Measurements from ENCODE around the gene EPRS1. TPM values are rescaled to one million over a fixed set of nuclear protein-coding genes. Genes with fewer than 3 reads are reported as not detected.
"Not testable (repeated sequence)": the region's sequence is repeated elsewhere in the genome, so short reads cannot be mapped to it uniquely, and the experiment has no call there.

Gene EPRS1
- total RNA-seq (2014; rRNA removed; shearing (Covaris generic)): 46.5 and 54.5 TPM in 2 replicates

GRCh38 chr1:220046052-220046930 lies at the start of gene EPRS1:
EPRS1 (minus strand) TSS chr1:220046505; CDS start chr1:220046388, 117 bp downstream.
- Histone ChIP-seq H3K4me1 (replicated peaks) (peaks cover 7% of the 10 kb centered on the region; the same call in 1 of the 2 replicates), H3K4me3 (peak within 1 kb of the TSS; percentile 65)

GRCh38 chr1:220094016-220094911 lies 48.0 kb upstream of the EPRS1 start, which contains the start of gene IARS2:
IARS2 (plus strand) TSS chr1:220094132; CDS start chr1:220094217, 85 bp downstream.
- Histone ChIP-seq H3K27ac (peak within 1 kb of the TSS; percentile 14; the same call in 1 of the 2 replicates), H3K36me3 (peaks cover 30% of the 10 kb centered on the region), H3K4me1 (replicated peaks) (no peaks in the 10 kb centered on the region; the same call in 1 of the 2 replicates), H3K27me3 (replicated peaks) (no peaks in the 10 kb centered on the region), H3K4me3 (peak within 1 kb of the TSS; percentile 89), H3K9me3 (replicated peaks) (no peaks in the 10 kb centered on the region)
- peak; percentile 86 to 87 for DNase-seq (ENCODE audit: low read depth in 1 of 2, low spot score in 2 of 2)

More at GRCh38 chr1:220046052-220046930, at the start of gene EPRS1:
- Histone ChIP-seq H3K36me3 (no peaks in the 10 kb centered on the region), H3K27me3 (replicated peaks) (no peaks in the 10 kb centered on the region), H3K9me3 (replicated peaks) (no peaks in the 10 kb centered on the region), H3K27ac (no peak within 1 kb of the TSS)
- DNase-seq (ENCODE audit: low read depth in 1 of 2, low spot score in 2 of 2): peak; percentile 89 to 94

GRCh38 chr1:220093361-220094015 lies 47.2 kb upstream of the EPRS1 start:
- Histone ChIP-seq H3K9me3 (replicated peaks) (no peaks in the 10 kb centered on the region), H3K27me3 (replicated peaks) (no peaks in the 10 kb centered on the region), H3K4me1 (replicated peaks) (no peaks in the 10 kb centered on the region; the same call in 1 of the 2 replicates), H3K36me3 (peaks cover 25% of the 10 kb centered on the region), H3K27ac (no peak overlapping the region), H3K4me3 (peak overlapping the region; percentile 89; the same call in 1 of the 2 replicates)
- DNase-seq (ENCODE audit: low read depth in 1 of 2, low spot score in 2 of 2): no peak

- Histone ChIP-seq H3K4me3 (no peak overlapping the region), H3K27me3 (replicated peaks) (no peaks in the 10 kb centered on the region), H3K4me1 (replicated peaks) (no peaks in the 10 kb centered on the region; the same call in 1 of the 2 replicates), H3K27ac (no peak overlapping the region), H3K36me3 (peaks cover 17% of the 10 kb centered on the region), H3K9me3 (replicated peaks) (no peaks in the 10 kb centered on the region)
- no peak for DNase-seq (ENCODE audit: low read depth in 1 of 2, low spot score in 2 of 2)
These were observed 46.4 kb upstream of the EPRS1 start for GRCh38 chr1:220092694-220093093.

- Histone ChIP-seq H3K9me3 (replicated peaks) (no peaks in the 10 kb centered on the region), H3K27me3 (replicated peaks) (no peaks in the 10 kb centered on the region), H3K4me1 (replicated peaks) (no peaks in the 10 kb centered on the region; the same call in 1 of the 2 replicates), H3K36me3 (0 out of 2 replicates have a peak, but pooled peaks cover 9% of the 10 kb centered on the region), H3K27ac (no peak within 1 kb of the TSS), H3K4me3 (peak within 1 kb of the TSS; percentile 51)
- peak; percentile 79 to 89 for DNase-seq (ENCODE audit: low read depth in 1 of 2, low spot score in 2 of 2)
These were observed 43.6 kb upstream of the EPRS1 start, which contains the start of gene BPNT1 for GRCh38 chr1:220089650-220090556. BPNT1 (minus strand) TSS chr1:220089788; CDS start chr1:220079846, 9,942 bp downstream.

- not testable (repeated sequence) for H3K4me3 ChIP-seq; H3K4me1 ChIP-seq (replicated peaks); H3K9me3 ChIP-seq (replicated peaks); DNase-seq (ENCODE audit: low read depth in 1 of 2, low spot score in 2 of 2); H3K36me3 ChIP-seq; H3K27me3 ChIP-seq (replicated peaks); H3K27ac ChIP-seq
These were observed 40.0 kb upstream of the EPRS1 start for GRCh38 chr1:220086261-220086686.

- Histone ChIP-seq H3K4me3 (no peak overlapping the region), H3K36me3 (0 out of 2 replicates have a peak, but pooled peaks cover 5% of the 10 kb centered on the region), H3K27ac (no peak overlapping the region), H3K4me1 (replicated peaks) (no peaks in the 10 kb centered on the region), H3K9me3 (replicated peaks) (no peaks in the 10 kb centered on the region), H3K27me3 (replicated peaks) (no peaks in the 10 kb centered on the region)
- DNase-seq (ENCODE audit: low read depth in 1 of 2, low spot score in 2 of 2): no peak
These were observed 38.2 kb upstream of the EPRS1 start for GRCh38 chr1:220084460-220084859.

GRCh38 chr1:220077887-220078286 lies 31.6 kb upstream of the EPRS1 start:
- Histone ChIP-seq H3K27me3 (replicated peaks) (no peaks in the 10 kb centered on the region), H3K4me3 (no peak overlapping the region), H3K27ac (no peak overlapping the region), H3K4me1 (replicated peaks) (no peaks in the 10 kb centered on the region), H3K9me3 (replicated peaks) (no peaks in the 10 kb centered on the region), H3K36me3 (peaks cover 13% of the 10 kb centered on the region)
- no peak for DNase-seq (ENCODE audit: low read depth in 1 of 2, low spot score in 2 of 2)

- H3K4me3 ChIP-seq: no peak overlapping the region
- no peak overlapping the region for H3K27ac ChIP-seq
- no peaks in the 10 kb centered on the region for H3K9me3 ChIP-seq (replicated peaks)
- H3K27me3 ChIP-seq (replicated peaks): no peaks in the 10 kb centered on the region
- no peak for DNase-seq (ENCODE audit: low read depth in 1 of 2, low spot score in 2 of 2)
- no peaks in the 10 kb centered on the region for H3K4me1 ChIP-seq (replicated peaks)
- H3K36me3 ChIP-seq: peaks cover 17% of the 10 kb centered on the region
These were observed 30.8 kb upstream of the EPRS1 start for GRCh38 chr1:220076861-220077762.

- Histone ChIP-seq H3K27me3 (replicated peaks) (no peaks in the 10 kb centered on the region), H3K4me1 (replicated peaks) (no peaks in the 10 kb centered on the region), H3K4me3 (no peak overlapping the region), H3K36me3 (peaks cover 16% of the 10 kb centered on the region), H3K9me3 (replicated peaks) (no peaks in the 10 kb centered on the region), H3K27ac (no peak overlapping the region)
- DNase-seq (ENCODE audit: low read depth in 1 of 2, low spot score in 2 of 2): no peak
These were observed 21.2 kb upstream of the EPRS1 start for GRCh38 chr1:220067269-220068204.

- Histone ChIP-seq H3K9me3 (replicated peaks) (no peaks in the 10 kb centered on the region), H3K4me1 (replicated peaks) (no peaks in the 10 kb centered on the region), H3K27me3 (replicated peaks) (no peaks in the 10 kb centered on the region), H3K36me3 (peaks cover 18% of the 10 kb centered on the region), H3K4me3 (no peak overlapping the region), H3K27ac (no peak overlapping the region)
- no peak for DNase-seq (ENCODE audit: low read depth in 1 of 2, low spot score in 2 of 2)
These were observed 16.3 kb upstream of the EPRS1 start for GRCh38 chr1:220062629-220063028.

Data from SJSA1 (cell line).